ENCODE measurements around the gene CHIC2. TPM values are rescaled to one million over a fixed set of nuclear protein-coding genes. Genes with fewer than 3 reads are reported as not detected.

The CHIC2 gene
- total RNA-seq, 1 experiment from 2014 or later: 52.3 TPM

DNA sequence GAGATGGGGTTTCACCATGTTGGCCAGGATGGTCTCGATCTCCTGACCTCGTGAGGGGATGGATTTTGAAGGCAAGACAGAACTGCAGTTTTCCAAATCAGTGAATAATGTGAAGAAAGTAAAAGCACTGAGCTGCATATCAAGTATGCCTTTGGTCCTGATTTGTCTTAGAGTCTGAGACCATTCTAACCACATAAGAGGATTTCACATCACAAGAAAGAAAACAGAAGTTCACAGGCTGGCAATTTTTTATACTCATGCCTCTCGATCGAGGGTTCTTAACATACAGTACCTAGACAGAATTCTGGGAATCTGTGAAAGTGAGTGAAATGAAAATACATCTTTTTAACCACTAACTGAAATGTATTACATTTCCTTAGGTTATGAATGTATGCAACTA lies 23.3 kb downstream of the CHIC2 start:
- Histone ChIP-seq H3K27ac (ENCODE audit: low read length) (no peak overlapping the region), H3K79me2 (ENCODE audit: low read length) (peaks cover 17% of the 10 kb centered on the region), H3K9me2 (replicated peaks; ENCODE audit: low read length) (no peaks in the 10 kb centered on the region), H3K27me3 (ENCODE audit: low read length) (no peaks in the 10 kb centered on the region), H3K9ac (ENCODE audit: low read length) (no peak overlapping the region), H3K4me1 (ENCODE audit: insufficient read depth, low read length) (peaks cover 8% of the 10 kb centered on the region), H2AFZ (ENCODE audit: low read length) (no peak overlapping the region), H3K4me2 (ENCODE audit: low read length) (no peak overlapping the region), H4K20me1 (ENCODE audit: low read length) (0 out of 2 replicates have a peak, but pooled peaks cover 6% of the 10 kb centered on the region), H3K36me3 (ENCODE audit: low read depth, low read length) (peaks cover 3% of the 10 kb centered on the region; the same call in 1 of the 2 replicates), H3K4me3 (ENCODE audit: low read length) (no peak overlapping the region), H3K9me3 (ENCODE audit: low read length) (no peaks in the 10 kb centered on the region), H3F3A (ENCODE audit: low read length, unreplicated experiment) (no peaks in the 10 kb centered on the region)
- TF ChIP-seq EZH2phosphoT487 (IDR thresholded peaks at IDR 0.05; ENCODE audit: borderline replicate concordance, low read length): no peak
- no peak for TF ChIP-seq EZH2 (IDR thresholded peaks at IDR 0.05; ENCODE audit: low read length, unreplicated experiment)
- TF ChIP-seq, protein P1, sequence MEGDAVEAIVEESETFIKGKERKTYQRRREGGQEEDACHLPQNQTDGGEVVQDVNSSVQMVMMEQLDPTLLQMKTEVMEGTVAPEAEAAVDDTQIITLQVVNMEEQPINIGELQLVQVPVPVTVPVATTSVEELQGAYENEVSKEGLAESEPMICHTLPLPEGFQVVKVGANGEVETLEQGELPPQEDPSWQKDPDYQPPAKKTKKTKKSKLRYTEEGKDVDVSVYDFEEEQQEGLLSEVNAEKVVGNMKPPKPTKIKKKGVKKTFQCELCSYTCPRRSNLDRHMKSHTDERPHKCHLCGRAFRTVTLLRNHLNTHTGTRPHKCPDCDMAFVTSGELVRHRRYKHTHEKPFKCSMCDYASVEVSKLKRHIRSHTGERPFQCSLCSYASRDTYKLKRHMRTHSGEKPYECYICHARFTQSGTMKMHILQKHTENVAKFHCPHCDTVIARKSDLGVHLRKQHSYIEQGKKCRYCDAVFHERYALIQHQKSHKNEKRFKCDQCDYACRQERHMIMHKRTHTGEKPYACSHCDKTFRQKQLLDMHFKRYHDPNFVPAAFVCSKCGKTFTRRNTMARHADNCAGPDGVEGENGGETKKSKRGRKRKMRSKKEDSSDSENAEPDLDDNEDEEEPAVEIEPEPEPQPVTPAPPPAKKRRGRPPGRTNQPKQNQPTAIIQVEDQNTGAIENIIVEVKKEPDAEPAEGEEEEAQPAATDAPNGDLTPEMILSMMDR (conservative IDR thresholded peaks at IDR 0.05; ENCODE audit: low read depth, low read length): no peak
- ChIA-PET POLR2A (ENCODE audit: unreplicated experiment) (no interaction called here), CTCF (no interaction called here)
- DNase-seq (no peak), ATAC-seq (no peak)
- intact Hi-C loops (cut with micrococcal nuclease): no loop called here
- BruUV-seq (replicated peaks): no TSS peak

DNA sequence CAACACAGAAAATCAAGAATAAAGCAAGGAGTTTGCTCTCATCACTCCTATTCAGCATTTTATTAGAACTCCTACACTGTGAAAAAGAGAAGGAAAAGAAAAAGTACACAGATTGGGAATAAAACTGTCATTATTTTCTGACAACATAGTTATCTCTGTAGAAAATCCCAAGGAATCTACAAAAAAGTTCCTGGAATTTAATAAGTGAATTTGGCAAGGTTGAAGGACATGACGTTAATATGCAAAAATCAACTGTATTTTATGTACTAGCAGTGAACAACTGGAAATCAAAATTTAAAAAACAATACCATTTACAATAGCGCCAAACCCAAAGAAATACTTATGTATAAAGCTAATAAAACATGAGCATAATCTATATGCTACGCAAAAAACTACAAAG lies 26.3 kb downstream of the CHIC2 start:
- TF ChIP-seq, protein P1 (conservative IDR thresholded peaks at IDR 0.05; ENCODE audit: low read depth, low read length): no peak
- no peak for TF ChIP-seq EZH2phosphoT487 (IDR thresholded peaks at IDR 0.05; ENCODE audit: borderline replicate concordance, low read length)
- no peak for TF ChIP-seq EZH2 (IDR thresholded peaks at IDR 0.05; ENCODE audit: low read length, unreplicated experiment)

GRCh38 chr4:54036184-54036583 lies 28.2 kb downstream of the CHIC2 start:
- H2AFZ ChIP-seq (ENCODE audit: low read length): no peak overlapping the region
- CTCF ChIA-PET: no interaction called here

More for the DNA sequence above, 26.3 kb downstream of the CHIC2 start:
- POLR2A ChIA-PET (ENCODE audit: unreplicated experiment): interaction anchor here (0.8 kb wide), 1 partner anchor 59 kb away, joined by 10 read pairs; no protein-coding TSS in a partner anchor
- Histone ChIP-seq H3K9me2 (replicated peaks; ENCODE audit: low read length) (no peaks in the 10 kb centered on the region), H3F3A (ENCODE audit: low read length, unreplicated experiment) (no peaks in the 10 kb centered on the region), H3K4me3 (ENCODE audit: low read length) (no peak overlapping the region), H3K4me2 (ENCODE audit: low read length) (no peak overlapping the region), H2AFZ (ENCODE audit: low read length) (no peak overlapping the region), H3K27ac (ENCODE audit: low read length) (no peak overlapping the region), H3K79me2 (ENCODE audit: low read length) (peaks cover 17% of the 10 kb centered on the region), H3K36me3 (ENCODE audit: low read depth, low read length) (peaks cover 3% of the 10 kb centered on the region; the same call in 1 of the 2 replicates), H3K9me3 (ENCODE audit: low read length) (no peaks in the 10 kb centered on the region), H3K4me1 (ENCODE audit: insufficient read depth, low read length) (peaks cover 8% of the 10 kb centered on the region), H4K20me1 (ENCODE audit: low read length) (0 out of 2 replicates have a peak, but pooled peaks cover 6% of the 10 kb centered on the region), H3K27me3 (ENCODE audit: low read length) (no peaks in the 10 kb centered on the region), H3K9ac (ENCODE audit: low read length) (no peak overlapping the region)
- ATAC-seq (no peak), DNase-seq (no peak)
- CTCF ChIA-PET: no interaction called here
- intact Hi-C loops (cut with micrococcal nuclease): no loop called here
- BruUV-seq (replicated peaks): no TSS peak

More at GRCh38 chr4:54036184-54036583, 28.2 kb downstream of the CHIC2 start:
- H3F3A ChIP-seq (ENCODE audit: low read length, unreplicated experiment): no peaks in the 10 kb centered on the region
- H4K20me1 ChIP-seq (ENCODE audit: low read length): no peaks in the 10 kb centered on the region
- H3K27me3 ChIP-seq (ENCODE audit: low read length): no peaks in the 10 kb centered on the region
- H3K9ac ChIP-seq (ENCODE audit: low read length): no peak overlapping the region
- ATAC-seq (no peak), DNase-seq (no peak)
- intact Hi-C loops (cut with micrococcal nuclease): no loop called here
- peaks cover 2% of the 10 kb centered on the region for H3K79me2 ChIP-seq (ENCODE audit: low read length)
- H3K4me3 ChIP-seq (ENCODE audit: low read length): no peak overlapping the region
- TF ChIP-seq EZH2 (IDR thresholded peaks at IDR 0.05; ENCODE audit: low read length, unreplicated experiment) (no peak), EZH2phosphoT487 (IDR thresholded peaks at IDR 0.05; ENCODE audit: borderline replicate concordance, low read length) (no peak)
- TF ChIP-seq, protein P1 (conservative IDR thresholded peaks at IDR 0.05; ENCODE audit: low read depth, low read length): no peak
- H3K4me1 ChIP-seq (ENCODE audit: insufficient read depth, low read length): peaks cover 8% of the 10 kb centered on the region
- H3K9me2 ChIP-seq (replicated peaks; ENCODE audit: low read length): no peaks in the 10 kb centered on the region
- POLR2A ChIA-PET (ENCODE audit: unreplicated experiment): no interaction called here
- H3K4me2 ChIP-seq (ENCODE audit: low read length): no peak overlapping the region
- H3K27ac ChIP-seq (ENCODE audit: low read length): no peak overlapping the region
- BruUV-seq (replicated peaks): no TSS peak
- H3K36me3 ChIP-seq (ENCODE audit: low read depth, low read length): no peaks in the 10 kb centered on the region
- no peaks in the 10 kb centered on the region for H3K9me3 ChIP-seq (ENCODE audit: low read length)

Data from PC-3 (cell line).